HepG2 (cell line): ENCODE results near the gene NTN3. TPM values are rescaled to one million over a fixed set of nuclear protein-coding genes. Genes with fewer than 3 reads are reported as not detected.
A peak's percentile ranks its signal among the peaks of the same experiment; 100 is the strongest.

ENCODE experiments used
- ATAC-seq: fragments of 200-7000 bp; cut with Tn5 transposase; 3 replicates; pipeline ENCODE4 v1.9.1; 2020; ENCODE audit warnings: mild to moderate bottlenecking, moderate library complexity
- BruUV-seq: library from RNA; stranded (reverse); fragments of 400-500 nt; replicated peaks from 2 replicates; lab custom pipeline; 2021; lab: Mats Ljungman, UMichigan
- CTCF ChIA-PET: fragments of 300-600 bp; formaldehyde crosslinking; extraction: SDS; loops from one replicate; lab custom pipeline; 2021; ENCODE audit warnings: low total read pairs, inconsistent platforms, low intra/inter-chr PET ratio; lab: Yijun Ruan, JAX
- POLR2A ChIA-PET: fragments of 350-600 bp; sonication (Branson Sonifier 250); formaldehyde crosslinking; loops from one replicate; lab custom pipeline; 2020; ENCODE audit warnings: antibody characterized with exemption, inconsistent platforms; lab: Yijun Ruan, JAX
- DNase-seq: peaks from one replicate; pipeline ENCODE4 v3.0.0-alpha.2; 2015; ENCODE audit warnings: low spot score
- FAIRE-seq: peaks from 3 replicates; lab custom pipeline; 2011; peaks lifted over from hg19 to GRCh38; lab: Jason Lieb, UNC
- H2AFZ ChIP-seq: one replicate; pipeline ENCODE4 v1.6.1; 2011; ENCODE audit warnings: low read length, inconsistent platforms
- H3K27ac ChIP-seq: fragments of 300-600 bp; 3 replicates; pipeline ENCODE4 v1.8.0; 2011; ENCODE audit warnings: mixed run types, mild to moderate bottlenecking, mixed read lengths, low read length, inconsistent platforms; ENCODE audit not compliant: insufficient read depth; ENCODE audit errors: extremely low read length
- H3K27me3 ChIP-seq, 2 experiments: fragments of 200-600 bp in 1 of 2; 2 replicates in 1 of 2; 3 replicates in 1 of 2; pipeline versions ENCODE4 v1.6.0 to v1.8.0; 2011; ENCODE audit warnings: low read length in 2 of 2, mild to moderate bottlenecking in 2 of 2, moderate library complexity in 2 of 2, inconsistent platforms in 1 of 2; ENCODE audit not compliant: insufficient read depth in 2 of 2, control insufficient read depth in 1 of 2
- H3K36me3 ChIP-seq, 2 experiments: fragments of 200-600 bp in 1 of 2; replicated peaks in 1 of 2; 2 replicates in 1 of 2; 3 replicates in 1 of 2; pipeline versions ENCODE4 v1.5.1 to v1.8.0; 2011; ENCODE audit warnings: low read length in 2 of 2, inconsistent platforms in 1 of 2; ENCODE audit not compliant: insufficient read depth in 2 of 2, control insufficient read depth in 1 of 2
- H3K4me1 ChIP-seq: 2 replicates; pipeline ENCODE4 v1.5.1; 2012; ENCODE audit warnings: low read length, inconsistent platforms; ENCODE audit not compliant: insufficient read depth
- H3K4me2 ChIP-seq: 2 replicates; pipeline ENCODE4 v1.6.0; 2011; ENCODE audit warnings: low read depth, low read length, inconsistent platforms
- H3K4me3 ChIP-seq, 3 experiments: fragments of 200-600 bp in 1 of 3; sonication (generic), shearing (Covaris generic) in 1 of 3; replicated peaks in 1 of 3; 2 replicates each; pipeline ENCODE4 v1.5.1; 2011 to 2016; ENCODE audit warnings: low read length in 3 of 3, inconsistent platforms in 2 of 3, low read depth in 2 of 3, mild to moderate bottlenecking in 2 of 3, control low read depth in 1 of 3, mixed read lengths in 1 of 3; ENCODE audit not compliant: insufficient read depth in 1 of 3
- H3K79me2 ChIP-seq: one replicate; pipeline ENCODE4 v1.6.1; 2011; ENCODE audit warnings: low read length, inconsistent platforms; ENCODE audit not compliant: insufficient read depth
- H3K9ac ChIP-seq: 2 replicates; pipeline ENCODE4 v1.6.0; 2011; ENCODE audit warnings: mild to moderate bottlenecking, low read depth, low read length, inconsistent platforms; ENCODE audit not compliant: insufficient read depth
- H3K9me3 ChIP-seq: 2 replicates; pipeline ENCODE4 v1.5.1; 2012; ENCODE audit warnings: mild to moderate bottlenecking, low read length
- H4K20me1 ChIP-seq: 2 replicates; pipeline ENCODE4 v1.6.0; 2011; ENCODE audit warnings: inconsistent platforms, mild to moderate bottlenecking, low read length, moderate library complexity; ENCODE audit not compliant: insufficient read depth
- AGO2 ChIP-seq: fragments of 200-400 bp; formaldehyde crosslinking; optimal IDR thresholded peaks from 2 replicates; pipeline ENCODE3; 2017; ENCODE audit warnings: mild to moderate bottlenecking, low read depth, low read length, moderate library complexity
- CEBPZ ChIP-seq: IDR thresholded peaks from 2 replicates; pipeline ENCODE4 v1.6.1; 2012; ENCODE audit warnings: low read length, improper control_type of control experiment
- RBFOX2 ChIP-seq: fragments of 200-400 bp; formaldehyde crosslinking; IDR thresholded peaks from 2 replicates; pipeline ENCODE4 v1.6.1; 2017; ENCODE audit warnings: low read depth, mild to moderate bottlenecking, low read length
- RORA ChIP-seq: sonication (generic); formaldehyde crosslinking; IDR thresholded peaks from 2 replicates; pipeline ENCODE4 v1.5.0; 2020; ENCODE audit warnings: mild to moderate bottlenecking, missing genetic modification reagents, moderate library complexity
- TCF7L2 ChIP-seq: IDR thresholded peaks from 2 replicates; pipeline ENCODE4 v1.6.1; 2011; ENCODE audit warnings: mild to moderate bottlenecking, low read depth, low read length, moderate library complexity
- XBP1 ChIP-seq: sonication (generic); formaldehyde crosslinking; IDR thresholded peaks from 2 replicates; pipeline ENCODE4 v1.5.0; 2020; ENCODE audit warnings: missing genetic modification reagents
- ZBTB42 ChIP-seq: sonication (generic); formaldehyde crosslinking; IDR thresholded peaks from 2 replicates; pipeline ENCODE4 v1.5.0; 2020; ENCODE audit warnings: mild to moderate bottlenecking, missing genetic modification reagents
- ZFP82 ChIP-seq: sonication (generic); formaldehyde crosslinking; IDR thresholded peaks from 2 replicates; pipeline ENCODE4 v1.5.1; 2020; ENCODE audit warnings: mild to moderate bottlenecking, missing genetic modification reagents, borderline replicate concordance
- WGBS: methylation state at CpG from one replicate; pipeline ENCODE4 v1.1.6; 2017; ENCODE audit warnings: low lambda C conversion rate; 5-methylcytosine and 5-hydroxymethylcytosine counted together
- in situ Hi-C: cut with HindIII; loops from 2 replicates; pipeline ENCODE4 v1.10.0; 2017; ENCODE audit warnings: low pct_unique_long_range_greater_than_20kb; ENCODE audit not compliant: extremely low pct_ligation_motif_present
- intact Hi-C: fragments of 100-400 bp; cut with micrococcal nuclease; formaldehyde crosslinking; loops from one replicate; pipeline ENCODE4 v1.10.0; 2022; ENCODE audit not compliant: unreplicated experiment
- polyA plus RNA-seq, 8 experiments: library from polyadenylated mRNA; depleted of rRNA in 3 of 8; stranded (reverse) in 7 of 8; unstranded in 1 of 8; fragments of >200 nt; fragmentation: Illumina TruSeq in 4 of 8; extraction: Trizol in 4 of 8; gene quantifications; 2 replicates each; pipeline versions ENCODE4 v1.2.1 to v1.2.3, GENCODE V29; 2011 to 2016; ENCODE audit warnings: low read depth in 4 of 8, missing spikeins in 1 of 8, mixed read lengths in 1 of 8; ENCODE audit not compliant: insufficient read depth in 1 of 8
- total RNA-seq, 5 experiments: library from RNA; depleted of rRNA; stranded (reverse); fragments of >200 nt; fragmentation: Illumina TruSeq; extraction: Trizol; gene quantifications; 2 replicates each; pipeline ENCODE4 v1.2.3, GENCODE V29; 2016; ENCODE audit warnings: low read depth in 1 of 5

Gene NTN3
- total and polyA plus RNA-seq, 2 of the 13 experiments (the other 11 are each of a cell fraction or from before 2014, with no cell fraction given), result 0.09 to 0.20 TPM

DNA sequence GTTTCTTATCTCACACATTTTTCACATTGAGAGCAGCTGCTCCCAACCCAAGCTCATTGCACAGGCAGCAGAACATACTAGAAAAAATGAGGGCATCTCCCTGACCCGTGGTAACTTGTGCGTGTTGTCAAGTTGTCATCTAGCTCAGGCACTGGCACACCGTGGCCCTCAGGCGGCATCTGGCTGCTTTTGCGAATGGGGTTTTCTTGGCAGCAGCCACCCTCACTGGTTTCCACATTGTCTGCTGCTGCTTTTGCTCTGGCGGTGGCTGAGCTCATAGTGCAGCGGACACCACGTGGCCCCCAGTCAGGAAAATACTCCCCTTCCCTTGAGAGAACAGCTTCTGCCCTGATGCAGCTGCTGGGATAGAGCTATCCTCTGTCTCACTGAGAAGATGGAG is 20.6 kb upstream of the NTN3 start (continued):
- TF ChIP-seq CEBPZ (no peak), XBP1 (CRISPR knock-in tag) (no peak), ZBTB42 (CRISPR knock-in tag) (no peak), ZFP82 (CRISPR knock-in tag) (no peak)
- TF ChIP-seq, all 625 proteins: peak for 0

DNA sequence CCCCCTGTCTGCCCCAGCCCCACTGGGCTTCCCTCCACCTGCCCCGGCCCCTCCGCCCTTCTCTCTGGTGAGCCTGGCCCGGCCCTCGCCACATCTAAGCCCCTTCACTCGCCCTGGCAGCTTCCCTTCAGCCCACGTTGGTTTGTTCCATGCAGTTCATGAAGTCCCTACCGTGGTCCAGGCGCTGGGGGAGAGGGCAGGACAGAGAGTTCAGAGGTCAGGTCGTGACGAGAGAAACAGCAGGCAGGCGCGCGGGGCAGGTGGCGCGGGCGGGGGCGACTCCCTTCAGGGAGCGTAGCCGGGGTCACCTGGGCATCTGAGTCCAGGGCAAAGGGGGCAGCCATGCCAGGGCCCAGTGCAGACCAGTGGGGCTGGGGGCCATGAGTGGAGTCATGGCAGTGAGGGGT is 20.1 kb upstream of the NTN3 start:
- ChIA-PET CTCF (no interaction called here), POLR2A (no interaction called here)
- Histone ChIP-seq H3K27me3 (no peaks in the 10 kb centered on the region), H3K9me3 (no peaks in the 10 kb centered on the region), H3K4me1 (no peaks in the 10 kb centered on the region), H3K79me2 (no peaks in the 10 kb centered on the region), H2AFZ (no peak overlapping the region), H3K9ac (no peak overlapping the region), H3K27ac (no peak overlapping the region), H3K4me3 (no peak overlapping the region), H4K20me1 (no peaks in the 10 kb centered on the region), H3K36me3 (peaks cover 32 to 67% of the 10 kb centered on the region in 2 experiments; a peak in 4 of 5 replicates), H3K4me2 (no peak overlapping the region)
- ATAC-seq (no peak), FAIRE-seq (no peak), DNase-seq (no peak)
- 97% methylated on average over 19 of the region's 19 CpGs for WGBS
- intact Hi-C loops (no loop called here), in situ Hi-C loops (no loop called here)
- BruUV-seq, result no TSS peak
- 0 out of 2 replicates have a peak, but pooled peaks have one; percentile 30 for TF ChIP-seq RBFOX2
- no peak for TF ChIP-seq TCF7L2
- TF ChIP-seq AGO2, result peak; percentile 36
- no peak for TF ChIP-seq RORA (CRISPR knock-in tag)
